AG09309 (cell line): ENCODE results near the gene AMBN.

Source experiments
- DNase-seq: peaks from one replicate; pipeline ENCODE4 v3.0.0-alpha.2; 2010; ENCODE audit warnings: low read depth
- H3K4me3 ChIP-seq: 2 replicates; pipeline ENCODE4 v1.5.1; 2011; ENCODE audit warnings: mild to moderate bottlenecking, low read depth, low read length, moderate library complexity; ENCODE audit not compliant: control insufficient read depth
- CTCF ChIP-seq: IDR thresholded peaks from 2 replicates; pipeline ENCODE4 v1.5.1; 2011; ENCODE audit warnings: mild to moderate bottlenecking, low read depth, low read length, inconsistent platforms; ENCODE audit not compliant: insufficient read depth, control insufficient read depth; ENCODE audit errors: missing control alignments

The AMBN gene

GRCh38 chr4:70589785-70590184, 2.3 kb upstream of the AMBN start:
- TF ChIP-seq CTCF = no peak
- DNase-seq = no peak
- H3K4me3 ChIP-seq = no peak overlapping the region

- no peak for DNase-seq
- no peak overlapping the region for H3K4me3 ChIP-seq
- TF ChIP-seq CTCF = no peak
Observed at GRCh38 chr4:70594196-70594595, 2.1 kb downstream of the AMBN start.

- no peak for DNase-seq
- H3K4me3 ChIP-seq = no peak overlapping the region
- TF ChIP-seq CTCF = no peak
Observed at GRCh38 chr4:70600305-70600704, 8.2 kb downstream of the AMBN start.

- no peak for TF ChIP-seq CTCF
- H3K4me3 ChIP-seq = no peak overlapping the region
- DNase-seq = no peak
Observed at GRCh38 chr4:70600977-70601376, 8.9 kb downstream of the AMBN start.

GRCh38 chr4:70601422-70602039, 9.5 kb downstream of the AMBN start:
- DNase-seq = peak; percentile 51
- no peak overlapping the region for H3K4me3 ChIP-seq
- peak; percentile 87 for TF ChIP-seq CTCF

- no peak overlapping the region for H3K4me3 ChIP-seq
- TF ChIP-seq CTCF = no peak
- DNase-seq = peak; percentile 52
Observed at GRCh38 chr4:70603856-70604255, 11.8 kb downstream of the AMBN start.

GRCh38 chr4:70606459-70606858, 14.4 kb downstream of the AMBN start:
- no peak for DNase-seq
- no peak overlapping the region for H3K4me3 ChIP-seq
- no peak for TF ChIP-seq CTCF
